ENCODE measurements around the gene ITGA1. TPM values are rescaled to one million over a fixed set of nuclear protein-coding genes. Genes with fewer than 3 reads are reported as not detected.

The ITGA1 gene
- total RNA-seq, 2 experiments from 2014 or later = 23.5 to 25.5 TPM

- ChIA-PET POLR2A (no interaction called here), CTCF (no interaction called here)
These were observed 92.8 kb downstream of the ITGA1 start for GRCh38 chr5:52880541-52880940.

GRCh38 chr5:52881468-52881867 is 93.8 kb downstream of the ITGA1 start:
- ChIA-PET POLR2A (no interaction called here), CTCF (no interaction called here)

- CTCF ChIA-PET = no interaction called here
- POLR2A ChIA-PET = no interaction called here
These were observed 95.4 kb downstream of the ITGA1 start for GRCh38 chr5:52883110-52883509.

GRCh38 chr5:52884453-52884852 is 96.7 kb downstream of the ITGA1 start:
- ChIA-PET CTCF (no interaction called here), POLR2A (no interaction called here)

GRCh38 chr5:52885614-52886013 is 97.9 kb downstream of the ITGA1 start:
- ChIA-PET POLR2A (no interaction called here), CTCF (no interaction called here)

- ChIA-PET POLR2A (no interaction called here), CTCF (no interaction called here)
These were observed 98.5 kb downstream of the ITGA1 start for GRCh38 chr5:52886206-52886605.

GRCh38 chr5:52887066-52887465 is 99.3 kb downstream of the ITGA1 start:
- CTCF ChIA-PET = no interaction called here

GRCh38 chr5:52888363-52888762 is 100.6 kb downstream of the ITGA1 start:
- ChIA-PET POLR2A (no interaction called here), CTCF (no interaction called here)

More at GRCh38 chr5:52887066-52887465, 99.3 kb downstream of the ITGA1 start:
- POLR2A ChIA-PET = no interaction called here

GRCh38 chr5:52892242-52892878 is 104.6 kb downstream of the ITGA1 start:
- POLR2A ChIA-PET = no interaction called here
- CTCF ChIA-PET = no interaction called here

- POLR2A ChIA-PET = no interaction called here
- CTCF ChIA-PET = no interaction called here
These were observed 105.4 kb downstream of the ITGA1 start for GRCh38 chr5:52893105-52893504.

- ChIA-PET POLR2A (no interaction called here), CTCF (no interaction called here)
These were observed 106.1 kb downstream of the ITGA1 start for GRCh38 chr5:52893863-52894262.

GRCh38 chr5:52894451-52894850 is 106.7 kb downstream of the ITGA1 start:
- CTCF ChIA-PET = no interaction called here
- POLR2A ChIA-PET = no interaction called here

- ChIA-PET POLR2A (no interaction called here), CTCF (no interaction called here)
These were observed 107.4 kb downstream of the ITGA1 start for GRCh38 chr5:52895075-52895474.

- CTCF ChIA-PET = interaction anchor here (0.6 kb wide), 1 partner anchor 178 kb away, joined by 3 read pairs; no protein-coding TSS in a partner anchor
- POLR2A ChIA-PET = no interaction called here
These were observed 108.1 kb downstream of the ITGA1 start for GRCh38 chr5:52895572-52896413.

- ChIA-PET POLR2A (no interaction called here), CTCF (interaction anchor here (0.6 kb wide), 1 partner anchor 177 kb away, joined by 3 read pairs; no protein-coding TSS in a partner anchor)
These were observed 109.0 kb downstream of the ITGA1 start for GRCh38 chr5:52896534-52897237.

GRCh38 chr5:52897238-52897614 is 109.5 kb downstream of the ITGA1 start:
- ChIA-PET CTCF (no interaction called here), POLR2A (no interaction called here)

GRCh38 chr5:52898961-52899680 is 111.4 kb downstream of the ITGA1 start:
- ChIA-PET POLR2A (no interaction called here), CTCF (interaction anchor here (0.6 kb wide), 1 partner anchor 17 kb away, joined by 3 read pairs; no protein-coding TSS in a partner anchor)

- CTCF ChIA-PET = no interaction called here
- POLR2A ChIA-PET = no interaction called here
These were observed 115.4 kb downstream of the ITGA1 start for GRCh38 chr5:52903142-52903541.

- ChIA-PET POLR2A (no interaction called here), CTCF (interaction anchor here (0.5 kb wide), 1 partner anchor 122 kb away, joined by 3 read pairs; no protein-coding TSS in a partner anchor)
These were observed 118.6 kb downstream of the ITGA1 start for GRCh38 chr5:52906343-52906742.

- ChIA-PET CTCF (no interaction called here), POLR2A (no interaction called here)
These were observed 119.1 kb downstream of the ITGA1 start for GRCh38 chr5:52906845-52907244.

Measured in activated CD8-positive, alpha-beta memory T cell treated with anti-CD3 and anti-CD28 coated beads for 36 hours (primary cell).